OCI-LY3 (cell line): ENCODE results near the gene UXT.

ENCODE experiments used
- H2AFZ ChIP-seq: fragments of 200-600, 300-600 bp; shearing (Covaris generic); 2 replicates; pipeline ENCODE4 v1.6.0; 2014; ENCODE audit warnings: antibody characterized with exemption, low read depth, low read length
- H3K27ac ChIP-seq: fragments of 200-600, 300-600 bp; sonication (generic); 2 replicates; pipeline ENCODE4 v1.5.1; 2014; ENCODE audit warnings: mild to moderate bottlenecking, low read length, moderate library complexity, mixed read lengths
- H3K27me3 ChIP-seq: fragments of 200-600, 300-600 bp; sonication (generic); 2 replicates; pipeline ENCODE4 v1.6.1; 2014; ENCODE audit warnings: low read depth, low read length, mixed read lengths
- H3K36me3 ChIP-seq: fragments of 200-600, 300-600 bp; sonication (generic); replicated peaks from 2 replicates; pipeline ENCODE3; 2014; ENCODE audit warnings: low read depth, low read length, mixed read lengths
- H3K4me1 ChIP-seq: fragments of 300-600, 200-600 bp; sonication (generic); 2 replicates; pipeline ENCODE4 v1.6.1; 2014; ENCODE audit warnings: low read length, mixed read lengths
- H3K4me2 ChIP-seq: fragments of 200-600, 300-600 bp; sonication (generic); 2 replicates; pipeline ENCODE4 v1.6.1; 2014; ENCODE audit warnings: low read length, mixed read lengths
- H3K4me3 ChIP-seq: fragments of 300-600, 200-600 bp; sonication (generic); 2 replicates; pipeline ENCODE4 v1.5.1; 2014; ENCODE audit warnings: antibody characterized with exemption, mild to moderate bottlenecking, low read length, moderate library complexity
- H3K79me2 ChIP-seq: fragments of 300-600, 200-600 bp; shearing (Covaris generic); 2 replicates; pipeline ENCODE4 v1.6.1; 2014; ENCODE audit warnings: mild to moderate bottlenecking, low read length, mixed read lengths
- H3K9ac ChIP-seq: fragments of 300-600, 200-600 bp; shearing (Covaris generic); 2 replicates; pipeline ENCODE4 v1.6.0; 2014; ENCODE audit warnings: mild to moderate bottlenecking, low read length, moderate library complexity
- H3K9me3 ChIP-seq: fragments of 200-600, 300-600 bp; shearing (Covaris generic); 2 replicates; pipeline ENCODE4 v1.6.1; 2014; ENCODE audit warnings: low read length, mixed read lengths; ENCODE audit not compliant: insufficient read depth
- H4K20me1 ChIP-seq: fragments of 200-600, 300-600 bp; sonication (generic); 2 replicates; pipeline ENCODE4 v1.6.1; 2016; ENCODE audit warnings: low read length, mixed read lengths; ENCODE audit not compliant: insufficient read depth
- EZH2phosphoT487 ChIP-seq: fragments of 200-600 bp; shearing (Covaris generic); IDR thresholded peaks from 2 replicates; pipeline ENCODE4 v1.6.1; 2018; ENCODE audit warnings: antibody characterized with exemption, mixed run types, low read depth
- TF ChIP-seq, protein P1 (sequence below): fragments of 200-600, 300-600 bp; sonication (generic); IDR thresholded peaks from 2 replicates; pipeline ENCODE4 v1.5.1; 2014; ENCODE audit warnings: antibody characterized with exemption, low read length, low read depth

Gene UXT, protein sequence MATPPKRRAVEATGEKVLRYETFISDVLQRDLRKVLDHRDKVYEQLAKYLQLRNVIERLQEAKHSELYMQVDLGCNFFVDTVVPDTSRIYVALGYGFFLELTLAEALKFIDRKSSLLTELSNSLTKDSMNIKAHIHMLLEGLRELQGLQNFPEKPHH

DNA sequence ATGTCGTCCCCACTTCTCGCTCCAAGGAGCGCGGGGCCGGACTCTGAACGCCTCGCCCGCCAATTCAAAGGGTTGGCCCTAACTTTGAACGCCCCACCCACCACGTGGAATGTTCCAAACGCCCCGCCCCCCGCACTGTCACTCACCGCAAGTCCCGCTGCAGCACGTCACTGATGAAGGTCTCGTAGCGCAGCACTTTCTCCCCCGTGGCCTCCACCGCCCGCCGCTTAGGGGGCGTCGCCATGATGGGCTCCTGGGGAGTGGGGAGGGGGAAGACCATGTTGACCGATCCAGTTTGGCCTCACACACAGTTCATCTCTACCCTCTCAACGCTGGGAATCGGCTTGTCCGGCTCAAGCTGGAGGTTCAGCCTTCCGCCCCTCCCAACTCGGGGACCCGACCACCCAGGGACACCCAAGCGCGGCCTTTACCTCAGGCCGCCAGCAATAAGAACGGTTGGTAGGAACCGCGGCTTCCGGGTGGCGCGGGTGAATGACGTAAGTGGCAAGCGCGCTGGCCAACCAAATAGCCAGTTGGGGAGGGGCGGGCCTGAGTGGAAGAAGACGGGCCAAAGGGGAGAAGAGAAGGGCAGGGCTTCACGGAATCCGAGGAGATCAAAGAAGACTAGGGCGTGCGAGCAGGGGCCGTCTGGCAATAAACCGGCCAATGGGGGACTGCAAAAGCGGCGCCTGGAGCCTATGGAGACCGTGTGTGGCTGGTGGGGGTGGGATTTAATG, at the start of gene UXT:
Gene UXT, minus strand, starts transcription at position 497 of the 737 bp plus-strand sequence. Its CDS starts 253 bp downstream, at position 244.
- H3K27ac ChIP-seq: peak within 1 kb of the TSS; percentile 96
- H3K9ac ChIP-seq: peak within 1 kb of the TSS; percentile 99
- no peaks in the 10 kb centered on the region for H4K20me1 ChIP-seq
- H3K4me2 ChIP-seq: peak within 1 kb of the TSS; percentile 96
- no peaks in the 10 kb centered on the region for H3K27me3 ChIP-seq
- no peaks in the 10 kb centered on the region for H3K9me3 ChIP-seq
- TF ChIP-seq EZH2phosphoT487: no peak
- TF ChIP-seq, protein P1, sequence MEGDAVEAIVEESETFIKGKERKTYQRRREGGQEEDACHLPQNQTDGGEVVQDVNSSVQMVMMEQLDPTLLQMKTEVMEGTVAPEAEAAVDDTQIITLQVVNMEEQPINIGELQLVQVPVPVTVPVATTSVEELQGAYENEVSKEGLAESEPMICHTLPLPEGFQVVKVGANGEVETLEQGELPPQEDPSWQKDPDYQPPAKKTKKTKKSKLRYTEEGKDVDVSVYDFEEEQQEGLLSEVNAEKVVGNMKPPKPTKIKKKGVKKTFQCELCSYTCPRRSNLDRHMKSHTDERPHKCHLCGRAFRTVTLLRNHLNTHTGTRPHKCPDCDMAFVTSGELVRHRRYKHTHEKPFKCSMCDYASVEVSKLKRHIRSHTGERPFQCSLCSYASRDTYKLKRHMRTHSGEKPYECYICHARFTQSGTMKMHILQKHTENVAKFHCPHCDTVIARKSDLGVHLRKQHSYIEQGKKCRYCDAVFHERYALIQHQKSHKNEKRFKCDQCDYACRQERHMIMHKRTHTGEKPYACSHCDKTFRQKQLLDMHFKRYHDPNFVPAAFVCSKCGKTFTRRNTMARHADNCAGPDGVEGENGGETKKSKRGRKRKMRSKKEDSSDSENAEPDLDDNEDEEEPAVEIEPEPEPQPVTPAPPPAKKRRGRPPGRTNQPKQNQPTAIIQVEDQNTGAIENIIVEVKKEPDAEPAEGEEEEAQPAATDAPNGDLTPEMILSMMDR: no peak
- peak within 1 kb of the TSS; percentile 69 for H2AFZ ChIP-seq
- H3K4me1 ChIP-seq: peaks cover 11% of the 10 kb centered on the region
- H3K79me2 ChIP-seq: peaks cover 11% of the 10 kb centered on the region
- peaks cover 21% of the 10 kb centered on the region for H3K36me3 ChIP-seq
- peak within 1 kb of the TSS; percentile 100 for H3K4me3 ChIP-seq

DNA sequence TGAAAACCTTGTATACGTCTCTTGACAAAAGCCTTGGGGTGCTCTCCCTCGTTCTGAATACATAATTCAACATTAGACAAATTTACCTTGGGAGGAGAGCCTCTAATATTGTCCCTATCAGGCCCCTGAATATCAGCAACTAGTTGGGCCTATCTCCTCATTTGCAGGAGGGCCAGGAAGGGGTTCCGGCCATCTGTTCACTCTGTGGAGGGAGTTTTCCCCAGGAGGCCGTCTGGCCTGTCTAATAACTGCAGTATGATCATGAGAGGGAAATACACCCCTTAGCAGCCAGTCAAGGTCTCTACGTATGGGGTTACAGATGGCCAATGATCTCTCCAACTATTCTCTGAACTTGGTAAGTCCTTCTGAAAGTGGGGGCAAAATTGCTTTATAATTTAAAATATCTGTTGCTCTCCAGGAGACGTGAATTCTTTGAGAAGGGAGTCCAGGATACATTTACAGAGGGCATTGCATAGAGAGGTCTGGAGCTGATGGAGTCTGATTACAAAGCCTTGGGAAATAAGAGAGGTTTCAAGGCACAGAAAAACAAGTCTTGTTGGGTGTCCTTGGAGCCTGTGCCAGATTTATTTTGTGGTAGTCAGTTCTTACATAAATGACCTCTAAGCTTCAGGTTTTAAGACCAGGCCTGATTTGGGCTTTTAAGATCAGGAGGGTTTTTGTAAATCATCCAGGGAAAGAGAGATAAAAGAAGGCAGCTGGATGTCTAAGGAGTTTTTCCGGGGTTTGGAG, 48.2 kb upstream of the UXT start:
- no peak overlapping the region for H3K4me2 ChIP-seq

DNA sequence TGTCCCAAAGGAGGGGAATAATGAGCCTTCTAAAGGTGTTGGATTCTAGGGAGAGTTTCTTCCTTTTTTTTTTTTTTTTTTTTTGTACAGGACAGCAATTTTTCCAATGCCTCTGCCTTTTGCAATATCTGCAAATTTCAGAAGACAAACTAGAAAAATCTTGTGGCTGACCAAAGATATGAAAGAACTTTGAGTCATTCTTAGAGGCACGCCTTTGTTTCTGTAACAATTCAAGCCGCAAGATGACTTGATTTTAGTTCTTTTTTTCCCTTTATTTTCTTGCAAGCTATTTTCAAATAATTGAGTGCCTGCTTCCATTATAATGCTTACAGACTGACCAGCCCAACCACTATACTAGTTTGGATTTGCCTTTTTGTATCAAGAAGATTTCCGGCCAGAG, 47.6 kb upstream of the UXT start:
- no peak overlapping the region for H3K4me2 ChIP-seq
- 0 out of 2 replicates have a peak, but pooled peaks cover 3% of the 10 kb centered on the region for H3K27me3 ChIP-seq
- no peak overlapping the region for H2AFZ ChIP-seq
- H3K27ac ChIP-seq: no peak overlapping the region
- no peaks in the 10 kb centered on the region for H3K9me3 ChIP-seq
- H3K4me1 ChIP-seq: no peaks in the 10 kb centered on the region
- no peak overlapping the region for H3K9ac ChIP-seq
- no peak overlapping the region for H3K4me3 ChIP-seq
- H3K36me3 ChIP-seq: no peaks in the 10 kb centered on the region
- H3K79me2 ChIP-seq: no peaks in the 10 kb centered on the region
- TF ChIP-seq, protein P1: no peak
- no peak for TF ChIP-seq EZH2phosphoT487
- H4K20me1 ChIP-seq: no peaks in the 10 kb centered on the region

More for the DNA sequence above, 48.2 kb upstream of the UXT start:
- Histone ChIP-seq H3K9ac (no peak overlapping the region), H3K4me3 (no peak overlapping the region), H3K4me1 (no peaks in the 10 kb centered on the region), H3K27me3 (0 out of 2 replicates have a peak, but pooled peaks cover 3% of the 10 kb centered on the region), H3K9me3 (no peaks in the 10 kb centered on the region), H2AFZ (no peak overlapping the region), H3K27ac (no peak overlapping the region), H3K36me3 (no peaks in the 10 kb centered on the region), H4K20me1 (no peaks in the 10 kb centered on the region), H3K79me2 (no peaks in the 10 kb centered on the region)
- no peak for TF ChIP-seq EZH2phosphoT487
- TF ChIP-seq, protein P1: no peak

DNA sequence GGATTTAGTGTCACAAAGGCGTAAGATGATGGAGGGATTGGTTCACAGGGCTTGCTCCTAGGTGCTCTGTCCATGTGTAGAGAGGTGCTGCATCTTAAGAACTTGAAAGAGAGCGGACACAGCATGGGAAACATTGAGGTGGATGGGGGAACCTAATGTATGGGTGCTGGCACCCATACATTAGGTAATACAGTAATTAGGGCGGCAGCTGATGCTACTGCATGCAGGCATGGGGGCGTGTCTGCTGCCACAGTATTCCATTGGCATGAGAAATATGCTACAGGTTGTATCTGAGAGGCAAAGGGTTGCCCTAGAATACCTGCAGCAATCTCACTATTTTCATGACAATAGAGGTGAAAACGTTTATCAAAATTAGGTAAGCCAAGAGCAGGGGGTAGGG, 45.8 kb upstream of the UXT start:
- Histone ChIP-seq H3K36me3 (no peaks in the 10 kb centered on the region), H3K4me3 (no peak overlapping the region), H3K27me3 (peaks cover 8% of the 10 kb centered on the region; the same call in 1 of the 2 replicates), H3K79me2 (no peaks in the 10 kb centered on the region), H3K9ac (no peak overlapping the region), H3K27ac (no peak overlapping the region), H3K9me3 (no peaks in the 10 kb centered on the region), H3K4me2 (no peak overlapping the region), H4K20me1 (no peaks in the 10 kb centered on the region), H3K4me1 (no peaks in the 10 kb centered on the region), H2AFZ (no peak overlapping the region)
- TF ChIP-seq EZH2phosphoT487: no peak
- TF ChIP-seq, protein P1: no peak
